Vein endothelial cell (primary cell): Measurements from ENCODE around the gene CCDC13. TPM values are rescaled to one million over a fixed set of nuclear protein-coding genes. Genes with fewer than 3 reads are reported as not detected.

Experiments used
- small RNA-seq: library from RNA; depleted of rRNA; stranded (forward); fragments of <200 nt; gene quantifications from one replicate; pipeline ENCODE3, GENCODE V24; 2012
- total RNA-seq: library from RNA; depleted of rRNA; stranded (reverse); fragments of >200 nt; gene quantifications from 2 replicates; pipeline ENCODE4 v1.2.3, GENCODE V29; 2012

Gene CCDC13, protein sequence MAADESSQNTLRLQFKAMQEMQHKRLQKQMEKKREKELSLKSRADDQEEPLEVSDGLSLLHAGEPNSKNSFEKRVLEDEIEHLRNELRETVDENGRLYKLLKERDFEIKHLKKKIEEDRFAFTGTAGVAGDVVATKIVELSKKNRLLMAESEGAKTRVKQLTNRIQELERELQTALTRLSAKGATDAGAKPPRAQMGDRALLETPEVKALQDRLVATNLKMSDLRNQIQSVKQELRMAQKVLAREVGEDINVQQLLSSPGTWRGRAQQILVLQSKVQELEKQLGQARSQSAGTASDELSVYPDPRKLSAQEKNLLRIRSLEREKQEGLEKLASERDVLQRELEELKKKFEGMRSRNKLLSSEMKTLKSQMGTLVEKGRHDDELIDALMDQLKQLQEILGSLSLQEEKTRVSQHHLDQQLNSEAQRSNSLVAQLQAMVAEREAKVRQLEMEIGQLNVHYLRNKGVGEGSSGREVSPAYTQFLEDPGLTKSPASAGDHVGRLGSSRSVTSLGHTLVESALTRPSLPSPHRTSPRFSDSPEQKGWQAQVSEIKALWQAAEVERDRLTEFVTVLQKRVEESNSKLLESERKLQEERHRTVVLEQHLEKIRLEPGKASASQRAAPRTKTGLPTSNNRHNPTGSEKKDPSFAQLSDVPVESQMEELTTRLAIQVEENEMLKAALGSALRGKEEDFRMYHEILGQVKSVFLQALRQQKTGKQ
- total RNA-seq, result 0.76 TPM in 1 of 2 replicates, not detected in the other

DNA sequence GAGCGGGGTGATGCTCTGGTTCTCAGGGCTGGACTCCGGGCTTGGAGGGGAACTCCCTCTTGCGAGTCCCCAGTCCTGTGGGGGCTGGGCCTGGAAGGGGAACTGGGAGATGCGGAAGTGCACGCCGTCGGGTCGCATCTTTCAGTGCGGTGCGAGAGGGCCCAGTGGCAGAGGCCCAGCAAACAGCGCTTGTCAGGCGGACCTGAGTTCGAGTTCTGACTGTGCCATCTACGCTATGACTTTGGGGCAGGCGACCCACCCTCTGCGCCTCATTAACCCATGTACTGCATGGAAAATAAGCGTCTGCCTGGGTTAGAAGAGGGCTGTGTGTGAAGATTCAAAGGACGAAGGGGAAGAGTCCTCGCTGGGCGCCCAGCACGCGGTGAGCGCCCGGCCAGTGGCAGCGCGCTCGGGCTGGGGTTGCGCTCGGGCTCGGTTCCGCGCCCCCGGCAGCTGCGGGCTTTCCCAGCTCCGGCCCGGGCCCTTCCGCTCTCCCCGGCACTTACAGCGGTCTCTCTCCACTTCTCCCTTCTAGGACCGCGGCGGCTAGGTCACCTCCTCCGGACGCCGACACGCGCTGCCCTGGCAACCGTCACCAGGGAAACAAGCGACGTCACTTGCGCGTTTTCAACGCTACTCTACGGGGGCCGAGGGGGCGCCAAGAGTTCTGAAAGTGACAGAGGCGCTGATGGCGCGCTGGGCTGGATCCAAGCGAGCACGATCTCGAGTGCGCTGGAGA is at the start of gene CCDC13:
TSS of gene CCDC13 (minus strand) at position 584 of the 739 bp plus-strand sequence. CDS start 14,908 bp downstream, outside the sequence.

DNA sequence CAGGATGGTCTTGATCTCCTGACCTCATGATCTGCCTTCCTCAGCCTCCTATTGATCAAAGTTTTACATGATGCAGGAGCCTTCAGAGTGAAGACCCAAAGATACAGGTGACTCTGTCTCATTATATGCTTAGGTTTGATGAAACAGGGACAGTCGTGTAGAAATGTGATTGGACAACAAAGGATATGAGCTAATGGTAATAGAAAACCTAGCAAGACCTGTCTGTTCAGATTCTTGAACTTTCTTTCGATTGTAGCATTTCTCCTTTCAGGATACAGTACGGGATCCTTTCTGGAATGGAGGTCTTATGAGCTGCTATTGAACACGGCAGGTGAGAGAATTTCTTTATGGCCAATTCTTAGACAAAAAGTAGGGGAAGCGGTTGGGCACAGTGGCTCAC is 36.1 kb upstream of the CCDC13 start, which contains the start of gene ACKR2:
TSS of gene ACKR2 (plus strand) at position 244 of the 400 bp plus-strand sequence. CDS start 55,058 bp downstream, outside the sequence.

DNA sequence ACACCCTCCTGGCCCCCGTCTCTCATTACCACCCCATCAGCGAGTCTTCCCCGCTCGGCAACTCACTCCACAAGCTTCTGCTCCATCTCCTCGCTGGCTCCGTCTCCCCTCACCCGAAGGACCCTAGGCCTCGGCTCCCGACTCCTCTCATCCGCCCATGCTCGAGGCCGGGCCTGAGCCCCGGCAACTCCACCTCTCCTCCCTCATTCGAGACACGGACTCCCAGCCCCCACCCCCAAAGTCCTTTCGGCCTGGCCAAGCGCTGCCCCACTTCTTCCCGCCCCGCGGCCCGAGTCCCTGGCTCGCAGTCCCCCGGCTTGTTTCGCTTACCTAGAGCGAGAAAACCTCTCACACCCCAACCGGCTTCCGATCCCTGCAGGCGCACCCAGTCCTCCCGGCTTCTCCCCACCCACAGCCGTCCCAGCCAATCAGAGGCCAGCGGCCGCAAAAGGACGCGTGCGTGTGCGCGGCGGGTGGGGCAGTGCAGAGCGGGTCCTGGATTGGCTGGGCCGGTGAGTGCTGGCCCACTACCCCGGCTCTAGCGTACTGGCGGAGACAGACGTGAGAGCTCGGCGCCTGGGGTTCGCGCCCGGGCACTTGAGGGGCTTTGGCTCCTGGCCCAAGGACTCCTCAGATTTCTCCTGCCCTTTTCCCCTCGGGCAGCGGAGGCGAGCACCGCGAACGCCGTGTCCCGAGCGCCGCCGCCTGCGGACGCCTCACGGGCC is 31.2 kb upstream of the CCDC13 start, which contains the start of gene HIGD1A:
TSS of gene HIGD1A (minus strand) at position 385 of the 725 bp plus-strand sequence. CDS start 10,237 bp downstream, outside the sequence.

Small RNA genes lying within 50 kb of the gene (small RNA-seq; reads per million reads assigned to genes)
- not detected for gene CCDC13

Other genes with a start within 250 kb of the CCDC13 start
- gene SEC22C, start 191.3 kb downstream of the CCDC13 start, total RNA-seq, result 60.8 and 85.9 TPM in 2 replicates
- 19.1 and 20.9 TPM in 2 replicates for gene SS18L2, start 182.4 kb downstream of the CCDC13 start, total RNA-seq
- 77.7 and 100 TPM in 2 replicates for gene NKTR, start 172.6 kb downstream of the CCDC13 start, total RNA-seq
- 17.8 and 22.9 TPM in 2 replicates for gene ZBTB47, start 119.6 kb downstream of the CCDC13 start, total RNA-seq
- not detected in 2 replicates for gene KLHL40, start 87.7 kb downstream of the CCDC13 start, total RNA-seq
- gene HHATL, start 70.5 kb downstream of the CCDC13 start, total RNA-seq, result not detected in 2 replicates
- 87.2 and 137 TPM in 2 replicates for gene HIGD1A, start 31.2 kb upstream of the CCDC13 start, total RNA-seq
- gene ACKR2, start 36.2 kb upstream of the CCDC13 start, total RNA-seq, result not detected in 2 replicates
- gene CYP8B1, start 102.6 kb upstream of the CCDC13 start, total RNA-seq, result not detected in 2 replicates
- 1.6 and 3.2 TPM in 2 replicates for gene ZNF662, start 132.9 kb upstream of the CCDC13 start, total RNA-seq
- 0.10 TPM in 1 of 2 replicates, not detected in the other for gene GASK1A, start 206.1 kb upstream of the CCDC13 start, total RNA-seq